Measurements from ENCODE around the gene MKLN1. TPM values are rescaled to one million over a fixed set of nuclear protein-coding genes. Genes with fewer than 3 reads are reported as not detected.

MKLN1 gene
- total RNA-seq: 45.4 TPM
- long read RNA-seq, full-length matches to known transcripts: 26 of 51 reads
- long read RNA-seq, partial matches to known transcripts: 6 of 51 reads
- long read RNA-seq, other reads (novel, unspliced or antisense): 19 of 51 reads

- DNase-seq (ENCODE audit: low spot score): peak; percentile 97
- intact Hi-C loops (cut with DNase I): no loop called here
These were observed at the start of gene MKLN1 for GRCh38 chr7:131327626-131328376. MKLN1 (plus strand) TSS chr7:131327876; CDS start chr7:131327900, 24 bp downstream.

GRCh38 chr7:131279044-131279443 lies 48.6 kb upstream of the MKLN1 start:
- DNase-seq (ENCODE audit: low spot score): no peak
- intact Hi-C loops (cut with DNase I): no loop called here

- DNase-seq (ENCODE audit: low spot score): no peak
- intact Hi-C loops (cut with DNase I): no loop called here
These were observed 46.2 kb upstream of the MKLN1 start for GRCh38 chr7:131281266-131282048.

- DNase-seq (ENCODE audit: low spot score): no peak
- intact Hi-C loops (cut with DNase I): loop anchor here (5.0 kb wide), 2 partner anchors 178 to 213 kb away; no protein-coding TSS in a partner anchor
These were observed 42.8 kb upstream of the MKLN1 start for GRCh38 chr7:131284702-131285419.

GRCh38 chr7:131285556-131285955 lies 42.1 kb upstream of the MKLN1 start:
- no peak for DNase-seq (ENCODE audit: low spot score)
- intact Hi-C loops (cut with DNase I): loop anchor here (5.0 kb wide), 2 partner anchors 178 to 213 kb away; no protein-coding TSS in a partner anchor

GRCh38 chr7:131288450-131288849 lies 39.2 kb upstream of the MKLN1 start:
- no peak for DNase-seq (ENCODE audit: low spot score)
- intact Hi-C loops (cut with DNase I): loop anchor here (5.0 kb wide), 2 partner anchors 181 to 216 kb away; no protein-coding TSS in a partner anchor

- intact Hi-C loops (cut with DNase I): loop anchor here (5.0 kb wide), 2 partner anchors 182 to 217 kb away; no protein-coding TSS in a partner anchor
- DNase-seq (ENCODE audit: low spot score): no peak
These were observed 38.6 kb upstream of the MKLN1 start for GRCh38 chr7:131289051-131289450.

GRCh38 chr7:131292141-131292905 lies 35.4 kb upstream of the MKLN1 start:
- no peak for DNase-seq (ENCODE audit: low spot score)
- intact Hi-C loops (cut with DNase I): no loop called here

GRCh38 chr7:131293018-131293417 lies 34.7 kb upstream of the MKLN1 start:
- intact Hi-C loops (cut with DNase I): no loop called here
- no peak for DNase-seq (ENCODE audit: low spot score)

GRCh38 chr7:131294553-131294952 lies 33.1 kb upstream of the MKLN1 start:
- no peak for DNase-seq (ENCODE audit: low spot score)
- intact Hi-C loops (cut with DNase I): no loop called here

GRCh38 chr7:131298608-131298992 lies 29.1 kb upstream of the MKLN1 start:
- intact Hi-C loops (cut with DNase I): no loop called here
- DNase-seq (ENCODE audit: low spot score): no peak

- intact Hi-C loops (cut with DNase I): no loop called here
- no peak for DNase-seq (ENCODE audit: low spot score)
These were observed 28.6 kb upstream of the MKLN1 start for GRCh38 chr7:131299074-131299473.

GRCh38 chr7:131300078-131300477 lies 27.6 kb upstream of the MKLN1 start:
- intact Hi-C loops (cut with DNase I): loop anchor here (2.0 to 10.0 kb wide), 3 partner anchors 193 to 405 kb away; no protein-coding TSS in a partner anchor
- DNase-seq (ENCODE audit: low spot score): no peak

- intact Hi-C loops (cut with DNase I): loop anchor here (2.0 to 10.0 kb wide), 3 partner anchors 194 to 406 kb away; no protein-coding TSS in a partner anchor
- DNase-seq (ENCODE audit: low spot score): no peak
These were observed 26.9 kb upstream of the MKLN1 start for GRCh38 chr7:131300572-131301466.

GRCh38 chr7:131302446-131302845 lies 25.2 kb upstream of the MKLN1 start:
- DNase-seq (ENCODE audit: low spot score): no peak
- intact Hi-C loops (cut with DNase I): loop anchor here (5.0 to 10.0 kb wide), 2 partner anchors 235 to 408 kb away; no protein-coding TSS in a partner anchor

- DNase-seq (ENCODE audit: low spot score): no peak
- intact Hi-C loops (cut with DNase I): loop anchor here (5.0 to 10.0 kb wide), 2 partner anchors 236 to 408 kb away; no protein-coding TSS in a partner anchor
These were observed 24.6 kb upstream of the MKLN1 start for GRCh38 chr7:131302876-131303707.

GRCh38 chr7:131305152-131305551 lies 22.5 kb upstream of the MKLN1 start:
- no peak for DNase-seq (ENCODE audit: low spot score)
- intact Hi-C loops (cut with DNase I): loop anchor here (10.0 kb wide), 1 partner anchor 410 kb away; no protein-coding TSS in a partner anchor
